ENCODE measurements around the gene CHST2. TPM values are rescaled to one million over a fixed set of nuclear protein-coding genes. Genes with fewer than 3 reads are reported as not detected.

Gene CHST2
- total RNA-seq, 4 donors from 2014 or later: 3.3 to 10.8 (median 10.2) TPM

- 85% methylated on average over 5 of the region's 5 CpGs for WGBS
- DNase-seq (ENCODE audit: extremely low spot score): no peak
- Histone ChIP-seq H3K4me1 (no peaks in the 10 kb centered on the region), H3K27me3 (no peaks in the 10 kb centered on the region), H3K36me3 (no peaks in the 10 kb centered on the region), H3K4me3 (no peak overlapping the region), H3K27ac (replicated peaks in 1 of 4) (no peak overlapping the region), H3K9me3 (peaks cover 0 to 8% (median 1%) of the 10 kb centered on the region in 4 donors)
- TF ChIP-seq POLR2AphosphoS5 (IDR thresholded peaks at IDR 0.05) (no peak), EP300 (IDR thresholded peaks at IDR 0.05) (no peak), POLR2A (IDR thresholded peaks at IDR 0.05; ENCODE audit: low read depth) (no peak), CTCF (IDR thresholded peaks at IDR 0.05) (no peak)
- intact Hi-C loops (cut with DNase I): no loop called here
Observed at GRCh38 chr3:143172062-143172794, 52.7 kb downstream of the CHST2 start.

- intact Hi-C loops (cut with DNase I): no loop called here
- peaks cover 0 to 8% (median 1%) of the 10 kb centered on the region in 4 donors for H3K9me3 ChIP-seq
- no peak for DNase-seq (ENCODE audit: extremely low spot score)
- H3K27ac ChIP-seq (replicated peaks in 1 of 4): no peak overlapping the region
- TF ChIP-seq POLR2A (IDR thresholded peaks at IDR 0.05; ENCODE audit: low read depth) (no peak), CTCF (IDR thresholded peaks at IDR 0.05) (no peak), EP300 (IDR thresholded peaks at IDR 0.05) (no peak), POLR2AphosphoS5 (IDR thresholded peaks at IDR 0.05) (no peak)
- H3K36me3 ChIP-seq: no peaks in the 10 kb centered on the region
- no peak overlapping the region for H3K4me3 ChIP-seq
- 69% methylated on average over 2 of the region's 2 CpGs for WGBS
- H3K4me1 ChIP-seq: no peaks in the 10 kb centered on the region
- no peaks in the 10 kb centered on the region for H3K27me3 ChIP-seq
Observed at GRCh38 chr3:143172795-143173145, 53.2 kb downstream of the CHST2 start.

GRCh38 chr3:143173242-143173641 lies 53.7 kb downstream of the CHST2 start:
- H3K36me3 ChIP-seq: no peaks in the 10 kb centered on the region
- no peak for DNase-seq (ENCODE audit: extremely low spot score)
- no peaks in the 10 kb centered on the region for H3K4me1 ChIP-seq
- WGBS: 74% methylated on average over 1 of the region's 1 CpG
- intact Hi-C loops (cut with DNase I): no loop called here
- H3K27me3 ChIP-seq: no peaks in the 10 kb centered on the region
- no peak overlapping the region for H3K4me3 ChIP-seq
- H3K9me3 ChIP-seq: peaks cover 0 to 8% (median 1%) of the 10 kb centered on the region in 4 donors
- no peak overlapping the region for H3K27ac ChIP-seq (replicated peaks in 1 of 4)
- TF ChIP-seq EP300 (IDR thresholded peaks at IDR 0.05): no peak
- no peak for TF ChIP-seq POLR2A (IDR thresholded peaks at IDR 0.05; ENCODE audit: low read depth)
- TF ChIP-seq CTCF (IDR thresholded peaks at IDR 0.05): no peak
- no peak for TF ChIP-seq POLR2AphosphoS5 (IDR thresholded peaks at IDR 0.05)

Other genes with a start within 250 kb of the CHST2 start
- gene PCOLCE2, start 230.7 kb upstream of the CHST2 start, total RNA-seq: 10 to 100 TPM; 48.2 to 76.0 (median 54.6) TPM
- not detected for gene PAQR9, start 156.1 kb upstream of the CHST2 start, total RNA-seq
- gene U2SURP, start 118.2 kb upstream of the CHST2 start, total RNA-seq: 10 to 100 TPM; 35.7 to 58.6 (median 45.2) TPM

All from esophagus muscularis mucosa (tissue), 4 donors.